ENCODE measurements around the gene CEACAM7. TPM values are rescaled to one million over a fixed set of nuclear protein-coding genes. Genes with fewer than 3 reads are reported as not detected.

CEACAM7 gene
- total and polyA plus RNA-seq, 2 experiments from 2014 or later, result not detected

- TF ChIP-seq CTCF (IDR thresholded peaks at IDR 0.05; ENCODE audit: low read depth, low read length), result no peak
- Histone ChIP-seq H3K36me3 (no peaks in the 10 kb centered on the region), H3K4me1 (ENCODE audit: low read depth) (no peaks in the 10 kb centered on the region), H3K27me3 (no peaks in the 10 kb centered on the region), H3K9me3 (ENCODE audit: low read depth) (no peaks in the 10 kb centered on the region), H3K4me3 (no peak overlapping the region), H3K27ac (no peak overlapping the region)
- DNase-seq (ENCODE audit: low read depth in 1 of 2, low spot score in 1 of 2), result no peak
These were observed 7.0 kb upstream of the CEACAM7 start for GRCh38 chr19:41694831-41695635.

GRCh38 chr19:41694196-41694595, 6.1 kb upstream of the CEACAM7 start:
- no peaks in the 10 kb centered on the region for H3K9me3 ChIP-seq (ENCODE audit: low read depth)
- no peaks in the 10 kb centered on the region for H3K4me1 ChIP-seq (ENCODE audit: low read depth)
- no peaks in the 10 kb centered on the region for H3K36me3 ChIP-seq
- no peak overlapping the region for H3K27ac ChIP-seq
- H3K27me3 ChIP-seq, result no peaks in the 10 kb centered on the region
- TF ChIP-seq CTCF (IDR thresholded peaks at IDR 0.05; ENCODE audit: low read depth, low read length), result no peak
- H3K4me3 ChIP-seq, result no peak overlapping the region
- no peak for DNase-seq (ENCODE audit: low read depth in 1 of 2, low spot score in 1 of 2)

GRCh38 chr19:41691268-41691970, 3.3 kb upstream of the CEACAM7 start:
- H3K4me1 ChIP-seq (ENCODE audit: low read depth), result no peaks in the 10 kb centered on the region
- no peaks in the 10 kb centered on the region for H3K27me3 ChIP-seq
- no peak overlapping the region for H3K27ac ChIP-seq
- peak; percentile 70 for TF ChIP-seq CTCF (IDR thresholded peaks at IDR 0.05; ENCODE audit: low read depth, low read length)
- peak in 1 of 2 donors; percentile 12 for DNase-seq (ENCODE audit: low read depth in 1 of 2, low spot score in 1 of 2)
- no peak overlapping the region for H3K4me3 ChIP-seq
- H3K9me3 ChIP-seq (ENCODE audit: low read depth), result no peaks in the 10 kb centered on the region
- H3K36me3 ChIP-seq, result no peaks in the 10 kb centered on the region

GRCh38 chr19:41690801-41691065, 2.7 kb upstream of the CEACAM7 start:
- Histone ChIP-seq H3K9me3 (ENCODE audit: low read depth) (no peaks in the 10 kb centered on the region), H3K27me3 (no peaks in the 10 kb centered on the region), H3K4me1 (ENCODE audit: low read depth) (no peaks in the 10 kb centered on the region), H3K4me3 (no peak overlapping the region), H3K27ac (no peak overlapping the region), H3K36me3 (no peaks in the 10 kb centered on the region)
- no peak for TF ChIP-seq CTCF (IDR thresholded peaks at IDR 0.05; ENCODE audit: low read depth, low read length)
- no peak for DNase-seq (ENCODE audit: low read depth in 1 of 2, low spot score in 1 of 2)

- TF ChIP-seq CTCF (IDR thresholded peaks at IDR 0.05; ENCODE audit: low read depth, low read length), result no peak
- no peaks in the 10 kb centered on the region for H3K27me3 ChIP-seq
- no peaks in the 10 kb centered on the region for H3K36me3 ChIP-seq
- no peak overlapping the region for H3K27ac ChIP-seq
- no peak overlapping the region for H3K4me3 ChIP-seq
- no peaks in the 10 kb centered on the region for H3K4me1 ChIP-seq (ENCODE audit: low read depth)
- no peaks in the 10 kb centered on the region for H3K9me3 ChIP-seq (ENCODE audit: low read depth)
- no peak for DNase-seq (ENCODE audit: low read depth in 1 of 2, low spot score in 1 of 2)
These were observed 2.1 kb upstream of the CEACAM7 start for GRCh38 chr19:41689993-41690800.

Data from cardiac muscle cell (in vitro differentiated cells and primary cell).